ENCODE measurements around the gene GALR3.

The GALR3 gene

GRCh38 chr22:37824674-37825641 lies 1.8 kb downstream of the GALR3 start:
- no peaks in the 10 kb centered on the region for H3K27me3 ChIP-seq (ENCODE audit: insufficient read depth, low read depth)
- H4K20me1 ChIP-seq (ENCODE audit: insufficient read depth): no peaks in the 10 kb centered on the region
- H3K27ac ChIP-seq: no peak overlapping the region
- no peak overlapping the region for H3K9ac ChIP-seq
- no peak overlapping the region for H3K4me2 ChIP-seq
- no peaks in the 10 kb centered on the region for H3K4me1 ChIP-seq (ENCODE audit: low read depth, poor library complexity, severe bottlenecking)
- no peak overlapping the region for H2AFZ ChIP-seq (ENCODE audit: low read depth)
- H3K4me3 ChIP-seq (IDR thresholded peaks at IDR 0.05; ENCODE audit: insufficient read depth, low read depth, low read length): no peak overlapping the region
- no peak for TF ChIP-seq CTCF (conservative IDR thresholded peaks at IDR 0.05; ENCODE audit: low read depth, low read length)
- H3K79me2 ChIP-seq (ENCODE audit: insufficient read depth, low read depth): no peaks in the 10 kb centered on the region
- H3K36me3 ChIP-seq (ENCODE audit: insufficient read depth): no peaks in the 10 kb centered on the region

- Histone ChIP-seq H3K27me3 (ENCODE audit: insufficient read depth, low read depth) (no peaks in the 10 kb centered on the region), H3K79me2 (ENCODE audit: insufficient read depth, low read depth) (no peaks in the 10 kb centered on the region), H3K4me2 (no peak overlapping the region), H3K4me1 (ENCODE audit: low read depth, poor library complexity, severe bottlenecking) (no peaks in the 10 kb centered on the region), H3K9ac (no peak overlapping the region), H3K4me3 (IDR thresholded peaks at IDR 0.05; ENCODE audit: insufficient read depth, low read depth, low read length) (no peak overlapping the region), H3K36me3 (ENCODE audit: insufficient read depth) (no peaks in the 10 kb centered on the region), H3K27ac (no peak overlapping the region), H2AFZ (ENCODE audit: low read depth) (no peak overlapping the region), H4K20me1 (ENCODE audit: insufficient read depth) (no peaks in the 10 kb centered on the region)
- TF ChIP-seq CTCF (conservative IDR thresholded peaks at IDR 0.05; ENCODE audit: low read depth, low read length): no peak
Observed at GRCh38 chr22:37827056-37827455, 3.9 kb downstream of the GALR3 start.

GRCh38 chr22:37830093-37830842 lies 7.1 kb downstream of the GALR3 start:
- Histone ChIP-seq H2AFZ (ENCODE audit: low read depth) (no peak overlapping the region), H4K20me1 (ENCODE audit: insufficient read depth) (no peaks in the 10 kb centered on the region), H3K27me3 (ENCODE audit: insufficient read depth, low read depth) (no peaks in the 10 kb centered on the region), H3K4me2 (no peak overlapping the region), H3K9ac (no peak overlapping the region), H3K79me2 (ENCODE audit: insufficient read depth, low read depth) (no peaks in the 10 kb centered on the region), H3K36me3 (ENCODE audit: insufficient read depth) (no peaks in the 10 kb centered on the region; the same call in 1 of the 2 replicates), H3K4me3 (IDR thresholded peaks at IDR 0.05; ENCODE audit: insufficient read depth, low read depth, low read length) (no peak overlapping the region), H3K27ac (no peak overlapping the region), H3K4me1 (ENCODE audit: low read depth, poor library complexity, severe bottlenecking) (no peaks in the 10 kb centered on the region)
- TF ChIP-seq CTCF (conservative IDR thresholded peaks at IDR 0.05; ENCODE audit: low read depth, low read length): no peak

GRCh38 chr22:37831472-37831871 lies 8.3 kb downstream of the GALR3 start:
- Histone ChIP-seq H3K36me3 (ENCODE audit: insufficient read depth) (no peaks in the 10 kb centered on the region; the same call in 1 of the 2 replicates), H3K27ac (no peak overlapping the region), H3K9ac (no peak overlapping the region), H3K79me2 (ENCODE audit: insufficient read depth, low read depth) (no peaks in the 10 kb centered on the region), H3K27me3 (ENCODE audit: insufficient read depth, low read depth) (no peaks in the 10 kb centered on the region), H2AFZ (ENCODE audit: low read depth) (no peak overlapping the region), H3K4me3 (IDR thresholded peaks at IDR 0.05; ENCODE audit: insufficient read depth, low read depth, low read length) (no peak overlapping the region), H3K4me1 (ENCODE audit: low read depth, poor library complexity, severe bottlenecking) (no peaks in the 10 kb centered on the region), H3K4me2 (no peak overlapping the region), H4K20me1 (ENCODE audit: insufficient read depth) (no peaks in the 10 kb centered on the region)
- TF ChIP-seq CTCF (conservative IDR thresholded peaks at IDR 0.05; ENCODE audit: low read depth, low read length): no peak

All from KMS-11 (cell line).